Measurements from ENCODE around the gene TRIAP1.
A peak's percentile ranks its signal among the peaks of the same experiment; 100 is the strongest.
"Not testable (repeated sequence)": the region's sequence is repeated elsewhere in the genome, so short reads cannot be mapped to it uniquely, and the experiment has no call there.

TRIAP1 gene

GRCh38 chr12:120445911-120446843 lies at the start of gene TRIAP1, which contains the start of gene GATC:
TRIAP1 (minus strand) TSS chr12:120446384; CDS start chr12:120446372, 12 bp downstream.
GATC (plus strand) TSS chr12:120446444; CDS start chr12:120446481, 37 bp downstream.
- DNase-seq (ENCODE audit: low spot score): peak; percentile 92

- no peak for DNase-seq (ENCODE audit: low spot score)
Observed at GRCh38 chr12:120495186-120495730, 49.1 kb upstream of the TRIAP1 start.

GRCh38 chr12:120490833-120491512 lies 44.8 kb upstream of the TRIAP1 start:
- no peak for DNase-seq (ENCODE audit: low spot score)

GRCh38 chr12:120490325-120490724 lies 44.1 kb upstream of the TRIAP1 start:
- no peak for DNase-seq (ENCODE audit: low spot score)

- no peak for DNase-seq (ENCODE audit: low spot score)
Observed at GRCh38 chr12:120489018-120489417, 42.8 kb upstream of the TRIAP1 start.

GRCh38 chr12:120488057-120488640 lies 42.0 kb upstream of the TRIAP1 start:
- no peak for DNase-seq (ENCODE audit: low spot score)

GRCh38 chr12:120487552-120487951 lies 41.4 kb upstream of the TRIAP1 start:
- not testable (repeated sequence) for DNase-seq (ENCODE audit: low spot score)

GRCh38 chr12:120485961-120486881 lies 40.0 kb upstream of the TRIAP1 start:
- no peak for DNase-seq (ENCODE audit: low spot score)

- DNase-seq (ENCODE audit: low spot score): no peak
Observed at GRCh38 chr12:120483621-120484020, 37.4 kb upstream of the TRIAP1 start.

- no peak for DNase-seq (ENCODE audit: low spot score)
Observed at GRCh38 chr12:120481022-120481767, 35.0 kb upstream of the TRIAP1 start.

GRCh38 chr12:120480211-120480610 lies 34.0 kb upstream of the TRIAP1 start:
- no peak for DNase-seq (ENCODE audit: low spot score)

- DNase-seq (ENCODE audit: low spot score): no peak
Observed at GRCh38 chr12:120479458-120479857, 33.3 kb upstream of the TRIAP1 start.

GRCh38 chr12:120475643-120476042 lies 29.5 kb upstream of the TRIAP1 start:
- DNase-seq (ENCODE audit: low spot score): no peak

GRCh38 chr12:120474616-120474960 lies 28.4 kb upstream of the TRIAP1 start:
- DNase-seq (ENCODE audit: low spot score): peak; percentile 75

GRCh38 chr12:120473807-120474615 lies 27.8 kb upstream of the TRIAP1 start:
- DNase-seq (ENCODE audit: low spot score): no peak

- no peak for DNase-seq (ENCODE audit: low spot score)
Observed at GRCh38 chr12:120472521-120472920, 26.3 kb upstream of the TRIAP1 start.

GRCh38 chr12:120470150-120470784 lies 24.1 kb upstream of the TRIAP1 start:
- no peak for DNase-seq (ENCODE audit: low spot score)

GRCh38 chr12:120469450-120470149 lies 23.4 kb upstream of the TRIAP1 start, which contains the start of gene SRSF9:
SRSF9 (minus strand) TSS chr12:120469748; CDS start chr12:120469609, 139 bp downstream.
- DNase-seq (ENCODE audit: low spot score): peak; percentile 99
